GM18517 (cell line): ENCODE data around the gene MLC1.

Source experiments
- ATAC-seq: cut with Tn5 transposase; IDR thresholded peaks from one replicate; pipeline ENCODE4 v1.9.1; 2021; ENCODE audit warnings: mild to moderate bottlenecking, moderate library complexity; ENCODE audit not compliant: unreplicated experiment

Gene MLC1

DNA sequence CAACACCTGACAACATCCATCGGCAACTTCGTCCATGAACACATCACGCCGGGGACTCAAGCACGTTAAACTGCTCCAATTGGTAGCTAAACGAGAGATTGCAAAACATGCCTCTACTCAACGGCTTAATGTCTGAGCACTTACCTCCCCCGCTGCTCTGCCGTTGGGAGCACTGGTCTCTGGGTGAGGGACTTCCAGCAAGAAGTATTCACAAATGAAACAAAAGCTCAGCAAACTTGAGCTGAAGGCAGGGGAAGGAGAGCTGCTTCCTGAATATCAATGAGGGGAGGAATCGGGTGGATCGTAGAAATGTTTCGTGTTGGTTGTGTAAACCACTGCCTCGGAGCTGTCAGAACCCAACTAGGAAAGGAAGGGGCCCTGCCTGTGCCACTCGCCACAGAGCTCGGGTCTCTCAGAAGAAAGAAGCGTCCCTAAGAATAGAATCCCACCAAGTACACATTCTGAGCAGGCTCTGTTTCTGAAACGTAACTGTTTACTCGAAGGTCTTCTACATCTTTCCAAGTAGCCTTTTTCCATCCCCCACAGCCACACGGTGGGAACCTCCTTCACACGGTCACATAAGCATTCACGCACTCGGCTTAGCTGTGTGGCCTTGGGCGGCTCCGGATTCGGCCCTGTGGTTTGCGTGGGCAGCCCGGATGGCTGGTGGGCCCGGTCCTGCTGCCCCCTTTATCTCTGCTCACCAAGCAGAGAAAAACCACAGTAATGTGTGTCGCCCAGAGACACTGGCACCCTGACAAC lies at the start of gene MLC1:
TSS of gene MLC1 (minus strand) at position 216 of the 762 bp plus-strand sequence. CDS start 524 bp downstream, outside the sequence.
- ATAC-seq, result no peak

GRCh38 chr22:50134481-50134880 lies 49.3 kb upstream of the MLC1 start:
- no peak for ATAC-seq

GRCh38 chr22:50131894-50132293 lies 46.7 kb upstream of the MLC1 start:
- ATAC-seq, result no peak

DNA sequence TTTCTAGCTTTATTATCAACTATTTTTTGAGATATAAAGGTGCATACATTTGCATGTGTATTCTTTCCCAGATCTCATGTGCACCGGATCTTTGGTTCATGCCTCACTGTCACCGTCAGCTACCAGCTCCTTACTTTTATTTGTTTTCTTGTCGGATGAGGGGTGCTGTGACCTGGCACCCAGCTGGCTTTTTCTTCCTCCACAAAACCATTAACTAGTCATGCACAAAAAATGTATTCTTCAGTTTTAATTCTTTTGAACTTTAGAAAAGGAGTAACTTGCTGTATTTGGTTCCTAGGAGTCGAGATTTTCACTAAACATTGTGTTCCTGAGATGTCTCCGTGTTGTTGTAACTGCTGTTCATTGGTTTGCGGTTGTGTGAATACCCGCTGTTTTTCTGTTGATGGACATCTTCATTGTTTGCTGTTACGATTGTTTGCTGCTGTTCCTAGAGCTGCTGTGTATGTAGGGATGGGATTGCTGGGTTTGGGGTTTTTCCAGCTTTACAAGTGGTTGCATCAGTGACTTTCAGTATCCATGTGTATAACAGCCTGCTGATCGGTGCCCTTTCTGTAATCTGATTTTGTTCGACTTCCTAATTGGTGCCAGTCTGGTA lies 44.0 kb upstream of the MLC1 start:
- ATAC-seq, result no peak

- no peak for ATAC-seq
Observed at GRCh38 chr22:50125029-50125428, 39.8 kb upstream of the MLC1 start.

DNA sequence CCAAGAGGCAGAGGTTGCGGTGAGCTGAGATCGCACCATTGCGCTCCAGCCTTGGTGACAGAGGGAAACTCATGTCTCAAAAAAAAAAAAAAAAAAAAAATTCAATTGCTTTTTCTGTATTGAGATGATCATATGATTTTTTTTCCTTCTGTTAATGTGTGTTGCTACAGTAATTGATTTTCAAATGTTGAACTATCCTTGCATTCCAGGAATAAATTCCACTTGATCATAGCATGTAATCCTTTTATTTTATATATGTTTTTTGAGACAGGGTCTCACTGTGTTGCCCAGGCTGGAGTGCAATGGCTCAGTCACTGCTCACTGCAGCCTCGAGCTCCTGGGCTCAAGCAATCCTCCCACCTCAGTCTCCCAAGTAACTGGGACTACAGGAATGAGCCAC lies 37.9 kb upstream of the MLC1 start:
- no peak for ATAC-seq

GRCh38 chr22:50121202-50121740 lies 36.0 kb upstream of the MLC1 start:
- no peak for ATAC-seq

DNA sequence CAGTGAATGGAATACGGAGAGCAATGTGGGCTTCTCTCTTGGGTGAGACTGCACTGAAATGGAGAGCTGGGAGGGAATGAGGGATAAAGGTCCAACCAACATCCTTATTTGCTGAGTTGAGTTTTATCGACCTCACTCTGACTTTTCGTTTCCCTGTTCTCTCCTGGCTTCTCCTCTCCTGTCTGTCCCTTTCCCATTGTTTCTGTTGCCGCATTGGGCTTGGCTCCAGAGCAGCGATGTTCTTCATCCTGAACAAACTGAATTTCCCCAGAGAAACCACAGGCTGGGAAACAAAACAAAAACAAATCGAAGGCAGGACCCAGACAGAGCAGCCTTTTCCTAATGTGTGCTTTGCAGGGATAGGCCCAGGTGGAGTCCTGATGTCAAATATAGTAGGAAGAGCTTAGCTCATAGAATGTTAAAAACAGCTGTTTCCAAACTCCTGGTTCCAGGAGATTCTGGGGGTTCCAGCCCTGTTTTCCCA lies 34.6 kb upstream of the MLC1 start:
- ATAC-seq, result no peak

GRCh38 chr22:50119169-50119767 lies 34.0 kb upstream of the MLC1 start:
- ATAC-seq, result no peak

- ATAC-seq, result no peak
Observed at GRCh38 chr22:50118557-50119168, 33.4 kb upstream of the MLC1 start.

DNA sequence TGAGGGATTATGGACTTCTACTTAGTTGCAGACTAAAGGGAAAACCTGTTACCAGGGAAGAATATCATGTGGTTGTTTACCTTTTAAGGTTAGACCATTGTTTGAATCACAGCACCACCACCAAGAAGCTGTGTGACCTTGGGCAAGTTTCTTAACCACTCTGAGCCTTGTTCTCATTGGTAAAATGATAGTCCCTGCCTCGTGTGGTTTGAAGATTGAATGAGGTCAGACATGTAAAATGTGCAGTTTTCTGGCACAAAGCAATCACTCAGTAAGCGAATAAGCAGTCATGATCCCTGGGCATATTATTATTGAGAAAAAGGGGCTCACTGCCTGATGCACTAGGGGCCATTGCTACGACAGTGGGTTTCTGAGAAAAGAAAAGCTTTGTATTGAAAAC lies 32.9 kb upstream of the MLC1 start:
- no peak for ATAC-seq

DNA sequence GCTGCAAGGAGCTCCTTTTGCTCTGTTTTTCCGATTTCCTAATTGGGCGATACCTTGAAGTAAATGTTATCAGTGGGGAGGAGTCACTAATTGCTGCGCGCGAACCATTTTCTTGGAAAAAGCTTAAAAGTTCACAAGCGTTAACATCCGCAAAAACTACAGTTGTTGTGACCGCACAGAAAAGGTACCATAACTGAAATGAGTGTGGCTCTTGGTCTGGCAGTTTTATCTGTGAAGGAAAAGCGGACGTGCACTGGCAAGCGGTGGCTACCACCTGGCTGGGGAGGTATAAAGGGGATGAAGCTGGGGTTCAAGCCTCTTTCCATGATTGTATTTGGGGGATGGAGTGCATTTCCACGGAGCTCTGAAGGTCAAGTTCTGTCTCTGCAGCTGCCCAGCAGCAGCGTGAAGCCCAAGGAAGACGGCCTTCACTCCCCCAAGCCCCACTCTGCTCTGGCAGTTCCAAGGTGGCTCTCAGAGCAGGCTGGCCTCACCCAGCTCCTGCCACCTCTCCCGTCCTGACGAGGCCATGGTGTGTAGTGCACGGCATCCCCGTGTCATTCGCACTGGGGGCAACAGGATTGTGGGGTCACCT lies 32.0 kb upstream of the MLC1 start:
- ATAC-seq, result no peak

DNA sequence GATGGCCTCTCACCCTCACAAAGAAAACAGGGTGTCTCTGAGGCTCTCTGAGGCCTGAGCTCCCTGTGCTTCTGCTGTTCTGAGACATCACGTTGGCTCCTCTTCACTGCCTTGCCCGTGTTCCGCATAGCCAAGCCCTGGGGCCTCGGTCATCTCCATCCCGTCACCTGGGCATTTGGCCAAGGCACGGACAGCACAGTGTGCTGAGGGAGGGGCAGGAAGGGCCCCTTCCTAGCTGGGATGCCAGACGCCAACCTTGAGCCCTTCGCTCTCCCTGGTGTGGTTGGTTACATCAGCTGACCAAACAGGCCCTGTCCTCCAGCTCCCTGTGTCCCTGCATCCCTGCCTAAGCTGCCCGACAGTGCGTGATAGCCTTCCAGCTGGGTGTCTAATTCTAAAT lies 30.5 kb upstream of the MLC1 start:
- no peak for ATAC-seq

DNA sequence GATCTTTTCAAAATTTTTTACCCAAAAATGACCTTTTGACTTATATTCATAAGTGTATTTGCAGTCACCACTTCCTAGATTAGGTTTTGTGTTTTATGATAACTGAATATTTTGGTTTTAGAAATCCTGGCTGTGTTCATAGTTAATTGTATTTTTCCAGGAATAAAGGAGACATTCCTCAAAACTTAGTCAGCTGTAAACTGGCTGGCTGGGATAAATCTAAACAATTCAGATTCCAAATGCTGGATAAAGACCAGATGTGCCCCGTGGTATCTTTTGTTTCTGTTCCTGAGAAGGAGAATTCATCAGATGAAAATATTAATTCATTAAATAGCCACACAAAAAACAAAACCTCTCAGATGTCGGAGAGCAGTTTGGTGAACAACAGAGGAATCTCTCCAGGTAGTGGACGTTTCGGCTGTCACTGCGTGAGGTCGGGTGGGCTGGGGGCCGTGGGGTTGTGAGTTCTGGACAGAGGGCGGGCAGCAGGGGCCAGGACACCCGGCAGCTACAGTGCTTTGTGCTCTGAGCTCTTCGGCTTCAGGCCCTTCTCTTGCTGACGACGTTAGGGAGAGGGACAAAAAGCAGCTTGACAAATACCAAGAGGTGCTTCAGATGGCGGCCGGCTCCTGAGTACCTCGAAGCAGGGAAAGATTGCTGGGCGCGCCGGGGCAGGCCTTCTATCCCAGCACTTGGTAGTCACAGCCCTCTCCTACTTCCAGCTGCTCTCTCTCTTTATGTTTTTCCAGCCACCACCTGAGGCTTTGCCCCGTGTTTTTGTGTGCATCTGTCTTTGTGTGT lies 29.2 kb upstream of the MLC1 start:
- no peak for ATAC-seq

DNA sequence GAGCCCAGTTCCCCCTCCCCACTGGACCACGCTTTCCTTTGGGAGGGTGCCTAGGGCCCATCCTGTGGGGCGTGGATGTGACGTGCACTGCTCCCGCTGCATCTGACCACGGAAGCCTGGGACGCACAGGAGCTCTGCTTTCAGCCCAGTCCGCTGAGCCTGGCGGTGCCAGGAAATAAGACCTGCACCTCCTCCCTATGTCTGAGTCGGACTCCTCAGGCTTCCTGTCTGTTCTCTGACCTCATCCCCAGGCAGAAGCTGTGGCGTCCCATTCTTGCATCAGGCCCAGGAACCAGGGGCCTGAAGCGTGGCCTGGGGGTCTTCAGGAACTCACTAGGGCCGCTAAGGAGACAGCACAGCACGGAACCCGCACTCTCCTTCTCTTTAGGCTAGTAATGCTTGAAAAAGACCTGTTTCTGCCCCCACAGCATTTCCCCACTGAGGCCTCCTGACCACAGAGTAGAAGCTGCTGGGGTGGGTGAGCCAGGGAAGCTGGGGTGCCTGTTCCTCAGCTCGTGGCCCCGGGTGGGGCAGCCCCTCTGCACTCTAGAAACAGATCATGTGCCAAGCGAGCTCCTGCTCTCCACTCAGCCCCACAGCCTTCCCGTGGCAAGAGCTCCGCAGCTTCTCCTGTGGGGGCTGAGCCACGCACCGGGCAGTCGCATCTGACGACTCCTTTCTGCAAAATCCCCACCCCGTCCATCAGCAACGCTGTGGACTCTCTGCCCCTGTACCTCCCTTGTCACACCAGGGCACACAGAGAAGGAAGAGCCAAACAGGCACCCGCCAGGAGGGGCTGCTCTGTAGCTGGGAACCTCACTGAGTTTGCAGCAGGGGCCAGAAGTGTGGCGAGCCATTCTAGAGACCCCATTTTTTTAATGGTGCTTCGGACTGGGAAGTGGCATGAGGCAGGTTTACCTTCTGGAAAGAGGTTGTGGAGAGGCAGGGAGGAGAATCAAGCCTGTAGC lies 27.2 kb upstream of the MLC1 start:
- ATAC-seq, result no peak

DNA sequence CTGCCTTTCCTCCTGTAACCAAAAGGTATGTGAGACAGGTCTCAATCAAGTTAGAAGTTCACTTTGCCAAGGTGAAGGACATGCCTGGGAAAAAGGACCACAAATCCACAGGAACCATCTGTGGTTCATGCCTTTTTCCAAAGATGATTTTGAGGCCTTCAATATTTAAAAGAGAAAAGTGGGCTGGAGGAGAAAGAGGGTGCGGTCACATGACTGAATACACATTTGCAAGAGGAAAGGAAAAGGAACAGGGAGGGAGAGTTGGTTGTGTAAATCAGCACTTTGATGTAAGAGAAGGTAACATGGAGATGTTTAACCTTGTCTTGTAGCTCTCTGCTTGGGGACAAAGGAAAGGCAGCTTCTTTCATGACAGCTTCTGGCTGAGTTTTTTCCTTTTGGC lies 25.8 kb upstream of the MLC1 start:
- ATAC-seq, result no peak

DNA sequence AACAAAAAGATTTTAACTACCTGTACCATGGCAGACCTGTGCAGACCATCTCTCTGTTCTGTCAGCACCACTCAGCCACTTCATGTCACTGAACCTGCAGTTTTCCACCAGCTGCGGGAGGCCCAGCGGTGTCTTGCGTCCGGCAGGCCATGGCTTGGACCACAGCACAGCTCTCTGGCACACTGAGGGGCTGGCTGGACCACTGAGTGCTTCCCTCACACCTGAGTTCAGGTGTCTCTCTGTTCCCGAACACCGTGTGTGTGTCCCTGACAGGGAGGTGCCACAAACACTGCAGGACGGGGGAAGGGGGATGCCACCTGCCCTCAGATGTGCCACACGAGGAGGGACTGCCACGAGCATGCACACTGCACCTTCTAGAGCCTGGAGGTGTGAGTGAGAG lies 22.3 kb upstream of the MLC1 start:
- ATAC-seq, result no peak

- no peak for ATAC-seq
Observed at GRCh38 chr22:50105208-50106100, 20.2 kb upstream of the MLC1 start.
